ENCODE results near the gene SLC44A1.

- TF ChIP-seq CTCF (IDR thresholded peaks at IDR 0.05): no peak
- no peak for TF ChIP-seq ZFX (IDR thresholded peaks at IDR 0.05; ENCODE audit: borderline replicate concordance)
Measured at GRCh38 chr9:105244734-105245028, 230 bp downstream of the SLC44A1 start.
